ENCODE measurements around the gene KLHL21.

KLHL21 gene

DNA sequence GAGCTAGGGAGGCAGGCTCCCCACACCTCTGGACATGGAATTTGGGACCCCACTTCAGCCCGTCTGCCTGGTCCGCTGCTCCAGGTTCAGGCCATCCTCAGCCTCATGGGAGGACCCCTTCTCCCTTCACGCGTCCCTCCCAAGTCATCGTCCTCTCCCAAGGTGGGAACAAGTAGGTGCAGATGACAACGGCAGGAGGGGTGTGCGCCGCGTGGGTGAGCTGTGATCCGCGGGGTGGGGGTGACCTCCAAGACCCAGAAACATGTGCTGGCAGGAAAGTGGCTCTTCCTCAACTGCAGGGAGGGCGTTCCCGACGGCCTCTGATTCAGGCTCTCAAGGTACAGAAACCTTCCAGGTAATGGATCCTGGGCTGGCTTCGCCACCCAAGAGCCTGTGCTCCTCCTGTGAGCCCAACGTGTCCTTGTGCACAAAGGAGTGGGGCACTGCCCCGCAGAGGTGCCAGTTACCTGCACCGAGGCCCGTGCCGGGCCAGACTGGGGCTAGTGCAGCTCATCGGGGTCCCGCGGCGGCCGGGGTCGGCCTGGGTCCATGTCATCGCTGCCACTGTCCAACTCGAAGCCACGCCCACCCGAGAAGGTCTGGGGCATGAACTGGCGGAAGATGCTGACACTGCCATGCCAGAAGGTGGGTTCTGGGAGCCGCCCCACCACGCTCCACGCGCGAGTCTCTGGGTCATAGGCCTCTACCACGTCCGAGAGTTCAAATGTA is 9.6 kb downstream of the KLHL21 start:
- in situ Hi-C loops (cut with MboI; ENCODE audit: low pct_unique_long_range_greater_than_20kb, low sequenced_read_pairs, unreplicated experiment) = no loop called here
- no peak for DNase-seq (ENCODE audit: low spot score)
- TF ChIP-seq, protein P1, sequence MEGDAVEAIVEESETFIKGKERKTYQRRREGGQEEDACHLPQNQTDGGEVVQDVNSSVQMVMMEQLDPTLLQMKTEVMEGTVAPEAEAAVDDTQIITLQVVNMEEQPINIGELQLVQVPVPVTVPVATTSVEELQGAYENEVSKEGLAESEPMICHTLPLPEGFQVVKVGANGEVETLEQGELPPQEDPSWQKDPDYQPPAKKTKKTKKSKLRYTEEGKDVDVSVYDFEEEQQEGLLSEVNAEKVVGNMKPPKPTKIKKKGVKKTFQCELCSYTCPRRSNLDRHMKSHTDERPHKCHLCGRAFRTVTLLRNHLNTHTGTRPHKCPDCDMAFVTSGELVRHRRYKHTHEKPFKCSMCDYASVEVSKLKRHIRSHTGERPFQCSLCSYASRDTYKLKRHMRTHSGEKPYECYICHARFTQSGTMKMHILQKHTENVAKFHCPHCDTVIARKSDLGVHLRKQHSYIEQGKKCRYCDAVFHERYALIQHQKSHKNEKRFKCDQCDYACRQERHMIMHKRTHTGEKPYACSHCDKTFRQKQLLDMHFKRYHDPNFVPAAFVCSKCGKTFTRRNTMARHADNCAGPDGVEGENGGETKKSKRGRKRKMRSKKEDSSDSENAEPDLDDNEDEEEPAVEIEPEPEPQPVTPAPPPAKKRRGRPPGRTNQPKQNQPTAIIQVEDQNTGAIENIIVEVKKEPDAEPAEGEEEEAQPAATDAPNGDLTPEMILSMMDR (IDR thresholded peaks at IDR 0.05; ENCODE audit: extremely low read depth, insufficient read depth, missing control alignments) = no peak

DNA sequence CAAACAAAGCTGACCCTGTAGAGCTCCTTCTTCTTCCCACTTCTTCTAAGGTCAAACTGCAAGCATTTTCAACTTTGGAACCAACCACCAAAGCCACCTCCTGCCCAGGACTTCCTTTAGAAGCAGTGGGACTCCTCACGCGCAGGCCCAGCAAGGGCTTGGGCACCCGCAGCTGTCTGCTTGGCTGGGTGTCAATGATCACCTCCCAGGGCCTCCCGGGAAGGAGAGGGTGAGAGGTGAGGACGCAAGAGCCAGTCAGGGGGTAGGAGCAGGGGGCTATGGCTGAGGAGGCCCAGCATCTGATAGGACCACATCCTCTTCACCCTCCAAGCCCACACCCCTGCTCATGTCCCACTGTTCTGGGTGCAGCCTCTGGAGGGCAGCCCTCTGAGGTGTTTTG is 10.2 kb downstream of the KLHL21 start:
- DNase-seq (ENCODE audit: low spot score) = no peak
- TF ChIP-seq, protein P1 (IDR thresholded peaks at IDR 0.05; ENCODE audit: extremely low read depth, insufficient read depth, missing control alignments) = no peak
- in situ Hi-C loops (cut with MboI; ENCODE audit: low pct_unique_long_range_greater_than_20kb, low sequenced_read_pairs, unreplicated experiment) = no loop called here

DNA sequence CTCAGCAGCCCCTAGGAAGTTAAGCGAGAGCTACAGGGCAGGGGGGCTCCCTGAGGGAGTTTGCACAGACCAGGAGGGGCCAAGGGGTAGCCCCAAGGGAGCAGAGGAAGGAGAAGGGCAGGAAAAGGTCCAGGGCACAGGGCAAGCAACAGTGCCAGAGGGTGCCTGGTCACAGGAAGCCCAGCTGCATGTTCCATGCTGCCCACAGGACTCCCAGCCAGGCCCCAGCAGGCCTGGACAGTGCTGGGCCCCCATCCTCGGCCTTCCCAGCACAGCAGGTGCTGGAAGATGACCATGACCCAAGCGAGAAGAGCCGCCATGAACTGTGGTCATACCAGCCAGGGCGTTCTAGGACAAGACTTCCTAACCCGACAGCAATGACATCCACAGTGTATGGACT is 11.0 kb downstream of the KLHL21 start:
- TF ChIP-seq, protein P1 (IDR thresholded peaks at IDR 0.05; ENCODE audit: extremely low read depth, insufficient read depth, missing control alignments) = no peak
- in situ Hi-C loops (cut with MboI; ENCODE audit: low pct_unique_long_range_greater_than_20kb, low sequenced_read_pairs, unreplicated experiment) = no loop called here
- DNase-seq (ENCODE audit: low spot score) = no peak

DNA sequence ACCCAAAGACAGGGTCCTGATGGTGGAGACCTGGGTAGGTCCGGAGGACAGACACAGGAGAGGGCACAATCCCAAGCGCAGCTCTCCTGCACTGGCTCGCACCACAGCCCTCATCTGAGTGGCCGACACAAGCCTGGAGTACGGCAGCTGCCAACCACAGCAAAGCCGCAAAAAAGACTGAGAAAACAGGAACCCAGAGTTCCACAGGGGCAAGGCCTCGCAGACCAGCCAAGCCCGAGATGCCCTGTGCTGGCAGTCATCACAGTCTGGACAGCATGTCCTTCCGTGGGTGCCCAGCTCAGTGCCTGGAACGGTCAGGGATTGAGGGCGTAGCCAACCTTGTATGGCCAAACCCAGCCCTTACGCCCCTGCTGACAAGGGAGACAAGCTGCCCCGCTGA is 11.4 kb downstream of the KLHL21 start:
- DNase-seq (ENCODE audit: low spot score) = no peak
- in situ Hi-C loops (cut with MboI; ENCODE audit: low pct_unique_long_range_greater_than_20kb, low sequenced_read_pairs, unreplicated experiment) = no loop called here
- TF ChIP-seq, protein P1 (IDR thresholded peaks at IDR 0.05; ENCODE audit: extremely low read depth, insufficient read depth, missing control alignments) = no peak

DNA sequence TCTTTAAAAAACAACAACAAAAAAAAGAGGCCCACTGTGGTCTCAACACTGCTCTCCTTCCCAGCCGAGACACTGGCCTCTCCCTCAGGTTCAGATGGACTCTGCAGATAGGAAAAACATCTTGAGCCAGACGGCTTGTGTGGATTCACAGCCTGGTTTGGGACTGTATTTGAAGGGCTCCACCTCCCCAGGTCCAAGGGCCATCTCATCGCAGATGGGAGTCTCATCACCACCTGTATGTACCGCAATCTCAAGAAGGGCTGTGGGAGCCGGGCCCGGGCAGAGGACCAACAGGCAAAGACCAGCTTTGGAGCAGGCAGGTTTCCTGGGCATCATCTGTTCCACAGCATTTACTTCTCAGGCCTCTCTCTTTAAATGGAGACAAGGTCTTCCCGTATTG is 12.6 kb downstream of the KLHL21 start:
- in situ Hi-C loops (cut with MboI; ENCODE audit: low pct_unique_long_range_greater_than_20kb, low sequenced_read_pairs, unreplicated experiment) = no loop called here
- TF ChIP-seq, protein P1 (IDR thresholded peaks at IDR 0.05; ENCODE audit: extremely low read depth, insufficient read depth, missing control alignments) = no peak
- no peak for DNase-seq (ENCODE audit: low spot score)

DNA sequence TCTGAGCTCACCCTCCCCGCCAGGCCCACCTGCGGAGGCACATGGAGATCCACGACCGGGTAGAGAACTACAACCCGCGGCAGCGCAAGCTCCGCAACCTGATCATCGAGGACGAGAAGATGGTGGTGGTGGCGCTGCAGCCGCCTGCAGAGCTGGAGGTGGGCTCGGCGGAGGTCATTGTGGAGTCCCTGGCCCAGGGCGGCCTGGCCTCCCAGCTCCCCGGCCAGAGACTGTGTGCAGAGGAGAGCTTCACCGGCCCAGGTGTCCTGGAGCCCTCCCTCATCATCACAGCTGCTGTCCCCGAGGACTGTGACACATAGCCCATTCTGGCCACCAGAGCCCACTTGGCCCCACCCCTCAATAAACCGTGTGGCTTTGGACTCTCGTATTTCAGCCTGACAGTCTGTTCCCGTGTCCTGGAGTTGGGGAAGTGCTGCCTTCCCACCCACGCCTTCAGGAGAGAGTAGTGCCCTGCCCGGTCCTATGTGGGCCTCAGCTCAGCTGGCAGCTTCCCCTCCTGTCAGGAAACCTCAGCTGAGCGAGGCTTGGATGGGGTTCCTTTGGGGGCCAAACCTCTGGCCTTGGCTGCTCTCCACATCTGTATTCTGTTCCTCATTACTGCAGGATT is 13.7 kb downstream of the KLHL21 start:
- in situ Hi-C loops (cut with MboI; ENCODE audit: low pct_unique_long_range_greater_than_20kb, low sequenced_read_pairs, unreplicated experiment) = no loop called here
- TF ChIP-seq, protein P1 (IDR thresholded peaks at IDR 0.05; ENCODE audit: extremely low read depth, insufficient read depth, missing control alignments) = no peak

More for the DNA sequence above, 13.7 kb downstream of the KLHL21 start:
- no peak for DNase-seq (ENCODE audit: low spot score)
